ENCODE results near the gene CCDC89. TPM values are rescaled to one million over a fixed set of nuclear protein-coding genes. Genes with fewer than 3 reads are reported as not detected.

Gene CCDC89
- total and polyA plus RNA-seq, 10 of the 15 experiments (the other 5 are each of a cell fraction or from before 2014, with no cell fraction given) = 0.11 to 0.15 TPM; not detected in 8

- no peak for TF ChIP-seq NR2C2 (IDR thresholded peaks at IDR 0.05; ENCODE audit: borderline replicate concordance, control insufficient read depth, insufficient read length, low read depth)
- no peak for TF ChIP-seq ZNF622 (IDR thresholded peaks at IDR 0.05)
- TF ChIP-seq NBN (IDR thresholded peaks at IDR 0.05) = peak; percentile 67
- no peak for TF ChIP-seq KDM1A (IDR thresholded peaks at IDR 0.05; ENCODE audit: borderline replicate concordance)
- peak; percentile 43 for TF ChIP-seq ELK1 (IDR thresholded peaks at IDR 0.05; ENCODE audit: low read depth, low read length)
- no peak for TF ChIP-seq SMAD1 (IDR thresholded peaks at IDR 0.05; ENCODE audit: low read depth, partially characterized antibody)
- TF ChIP-seq EZH2 (IDR thresholded peaks at IDR 0.05; ENCODE audit: borderline replicate concordance, control insufficient read depth, low read depth, low read length) = no peak
- peak; percentile 55 for TF ChIP-seq HDAC6 (IDR thresholded peaks at IDR 0.05; ENCODE audit: unreplicated experiment)
- no peak for TF ChIP-seq SPI1 (IDR thresholded peaks at IDR 0.05; ENCODE audit: borderline replicate concordance, insufficient read depth, low read depth, low read length)
Measured at GRCh38 chr11:85647604-85648299, 38.2 kb downstream of the CCDC89 start, which contains the start of gene TMEM126A (continued).

- no peak for FAIRE-seq
- no TSS peak for BruUV-seq (replicated peaks)
- peak overlapping the region; percentile 77 for H3K4me3 ChIP-seq
Measured at GRCh38 chr11:85647078-85647477, 38.9 kb downstream of the CCDC89 start.

More at GRCh38 chr11:85647078-85647477, 38.9 kb downstream of the CCDC89 start:
- in situ Hi-C loops (cut with MboI) = no loop called here
- ChIA-PET RAD21 (ENCODE audit: unreplicated experiment) (interaction anchor here (0.6 to 2.9 kb wide), 9 partner anchors 10 to 393 kb away, joined by 3 to 26 read pairs (median 4); partner anchors contain the start of genes CCDC83, CREBZF, DLG2 and TMEM126B), POLR2A (interaction anchor here (1.0 to 3.8 kb wide), 5 partner anchors 10 to 35 kb away, joined by 4 to 43 read pairs (median 15); partner anchors contain the start of genes CREBZF, DLG2 and TMEM126B), CTCF (interaction anchor here (0.9 to 4.2 kb wide), 7 partner anchors 10 to 208 kb away, joined by 3 to 21 read pairs (median 4); partner anchors contain the start of genes CCDC83, CREBZF, DLG2 and TMEM126B), SMC1A (ENCODE audit: uncharacterized antibody, unreplicated experiment) (interaction anchor here (0.8 to 4.7 kb wide), 7 partner anchors 10 to 42 kb away, joined by 3 to 66 read pairs (median 4); partner anchors contain the start of genes CREBZF, DLG2 and TMEM126B)
- no peaks in the 10 kb centered on the region; a peak in 1 of 4 replicates for H3K36me3 ChIP-seq (ENCODE audit: control insufficient read depth in 2 of 2, insufficient read depth in 2 of 2, low read length in 1 of 2)
- H3K9me3 ChIP-seq (replicated peaks; ENCODE audit: control insufficient read depth, insufficient read depth, low read length) = no peaks in the 10 kb centered on the region
- H3K4me2 ChIP-seq (ENCODE audit: control insufficient read depth, insufficient read depth) = peak overlapping the region; percentile 94
- no peak for DNase-seq (ENCODE audit: low read depth, low spot score)
- no peaks in the 10 kb centered on the region for H4K20me1 ChIP-seq (ENCODE audit: control insufficient read depth, insufficient read depth)
- ATAC-seq = peak; percentile 29
- TF ChIP-seq CREB1 (IDR thresholded peaks at IDR 0.05; ENCODE audit: low read depth) (no peak), NFIC (IDR thresholded peaks at IDR 0.05; ENCODE audit: low read depth, low read length) (no peak), ELK1 (IDR thresholded peaks at IDR 0.05; ENCODE audit: low read depth, low read length) (no peak), SREBF1 (IDR thresholded peaks at IDR 0.05; ENCODE audit: low read length) (no peak), YBX1 (IDR thresholded peaks at IDR 0.05) (no peak), FOXK2 (IDR thresholded peaks at IDR 0.05) (no peak), RAD21 (IDR thresholded peaks at IDR 0.05; ENCODE audit: insufficient read depth, low read depth, low read length) (no peak), CEBPB (IDR thresholded peaks at IDR 0.05; ENCODE audit: borderline replicate concordance in 1 of 2, low read depth in 2 of 2, low read length in 2 of 2) (no peak), PML (IDR thresholded peaks at IDR 0.05; ENCODE audit: low read length) (no peak), CHD2 (IDR thresholded peaks at IDR 0.05; ENCODE audit: borderline replicate concordance, low read depth, low read length) (no peak)
- intact Hi-C loops (cut with micrococcal nuclease; ENCODE audit: unreplicated experiment) = loop anchor here (2.0 kb wide), 1 partner anchor 18 kb away; the partner anchor contains the start of gene CREBZF
- WGBS (ENCODE audit: insufficient coverage, insufficient replicate concordance, low lambda C conversion rate, missing lambda C conversion rate) = 0% methylated on average over 2 of the region's 2 CpGs
- H3K79me2 ChIP-seq (ENCODE audit: control insufficient read depth, insufficient read depth, low read length) = peaks cover 18% of the 10 kb centered on the region
- H3K4me1 ChIP-seq (ENCODE audit: control insufficient read depth, insufficient read depth, low read length) = no peaks in the 10 kb centered on the region; the same call in 1 of the 2 replicates
- H3K9ac ChIP-seq (ENCODE audit: control insufficient read depth, insufficient read depth, low read length) = peak overlapping the region; percentile 70
- peak overlapping the region; percentile 99 for H2AFZ ChIP-seq (ENCODE audit: control insufficient read depth, low read depth, low read length)
- H3K27me3 ChIP-seq (replicated peaks in 1 of 2; ENCODE audit: control insufficient read depth in 2 of 2, insufficient read depth in 2 of 2, low read length in 1 of 2) = no peaks in the 10 kb centered on the region
- peak overlapping the region; percentile 85 for H3K27ac ChIP-seq (ENCODE audit: control insufficient read depth, insufficient read depth)

Measured in GM12878 (cell line).